Endothelial cell of umbilical vein (primary cell): ENCODE measurements around the gene AMDHD2. TPM values are rescaled to one million over a fixed set of nuclear protein-coding genes. Genes with fewer than 3 reads are reported as not detected.

ENCODE experiments used
- BruUV-seq: library from RNA; stranded (reverse); fragments of 400-500 nt; replicated peaks from 2 replicates; lab custom pipeline; 2021; lab: Mats Ljungman, UMichigan
- CTCF ChIA-PET: fragments of 300-600, 350-600 bp; sonication (Branson Sonifier 250); formaldehyde crosslinking; loops from one replicate; lab custom pipeline; 2021; ENCODE audit warnings: antibody characterized with exemption, inconsistent platforms; lab: Charles Lee
- POLR2A ChIA-PET: fragments of 300-600, 350-600 bp; sonication (Branson Sonifier 250); formaldehyde crosslinking; loops from one replicate; lab custom pipeline; 2021; ENCODE audit warnings: antibody characterized with exemption, inconsistent platforms; lab: Charles Lee
- DNase-seq: peaks from one replicate; pipeline ENCODE4 v3.0.0-alpha.2; 2011; ENCODE audit warnings: low read depth, low spot score
- FAIRE-seq: peaks from 2 replicates; lab custom pipeline; 2011; peaks lifted over from hg19 to GRCh38; lab: Jason Lieb, UNC
- H2AFZ ChIP-seq: 2 replicates; pipeline ENCODE4 v1.6.0; 2012; ENCODE audit warnings: low read depth, low read length, control low read depth, inconsistent platforms
- H3K27ac ChIP-seq: 2 replicates; pipeline ENCODE4 v1.5.1; 2011; ENCODE audit warnings: low read depth, mild to moderate bottlenecking, control low read depth, low read length, moderate library complexity; ENCODE audit not compliant: insufficient read depth
- H3K27me3 ChIP-seq, 2 experiments: 2 replicates each; pipeline versions ENCODE4 v1.6.0 to v1.6.1; 2011; ENCODE audit warnings: low read length in 2 of 2, mixed read lengths in 1 of 2; ENCODE audit not compliant: control insufficient read depth in 2 of 2, insufficient read depth in 2 of 2
- H3K36me3 ChIP-seq, 2 experiments: 2 replicates in 1 of 2; 3 replicates in 1 of 2; pipeline ENCODE4 v1.5.1; 2011; ENCODE audit warnings: low read length in 2 of 2, mild to moderate bottlenecking in 1 of 2, moderate library complexity in 1 of 2; ENCODE audit not compliant: control insufficient read depth in 2 of 2, insufficient read depth in 2 of 2; ENCODE audit errors: extremely low read depth in 1 of 2
- H3K4me1 ChIP-seq: 3 replicates; pipeline ENCODE4 v1.5.1; 2011; ENCODE audit warnings: mild to moderate bottlenecking, low read length; ENCODE audit not compliant: control insufficient read depth, insufficient read depth; ENCODE audit errors: extremely low read depth
- H3K4me2 ChIP-seq: 2 replicates; pipeline ENCODE4 v1.6.1; 2011; ENCODE audit warnings: low read length, control low read depth, mixed read lengths; ENCODE audit not compliant: insufficient read depth
- H3K4me3 ChIP-seq, 3 experiments: fragments of 200-600 bp in 1 of 3; sonication (generic), shearing (Covaris generic) in 1 of 3; replicated peaks in 1 of 3; 2 replicates each; pipeline ENCODE4 v1.5.1; 2011 to 2016; ENCODE audit warnings: control low read depth in 3 of 3, low read length in 3 of 3, mild to moderate bottlenecking in 2 of 3, inconsistent platforms in 1 of 3, low read depth in 1 of 3, moderate library complexity in 1 of 3; ENCODE audit not compliant: insufficient read depth in 1 of 3
- H3K79me2 ChIP-seq: 2 replicates; pipeline ENCODE4 v1.6.0; 2012; ENCODE audit warnings: low read length, inconsistent platforms; ENCODE audit not compliant: control insufficient read depth, insufficient read depth
- H3K9ac ChIP-seq: replicated peaks from 2 replicates; pipeline ENCODE3; 2011; ENCODE audit warnings: low read length, control low read depth; ENCODE audit not compliant: insufficient read depth; ENCODE audit errors: extremely low read depth
- H3K9me1 ChIP-seq: replicated peaks from 3 replicates; pipeline ENCODE4 v1.6.0; 2011; ENCODE audit warnings: mild to moderate bottlenecking, low read length; ENCODE audit not compliant: control insufficient read depth, insufficient read depth; ENCODE audit errors: extremely low read depth
- H3K9me3 ChIP-seq: replicated peaks from 2 replicates; pipeline ENCODE4 v1.5.1; 2012; ENCODE audit warnings: low read length, inconsistent platforms; ENCODE audit not compliant: control insufficient read depth, insufficient read depth
- H4K20me1 ChIP-seq: replicated peaks from 2 replicates; pipeline ENCODE3; 2011; ENCODE audit warnings: mild to moderate bottlenecking, low read length; ENCODE audit not compliant: control insufficient read depth, insufficient read depth; ENCODE audit errors: extremely low read depth
- EZH2 ChIP-seq: IDR thresholded peaks from 2 replicates; pipeline ENCODE4 v1.6.1; 2012; ENCODE audit warnings: borderline replicate concordance, low read depth, mild to moderate bottlenecking, moderate library complexity, low read length, inconsistent platforms; ENCODE audit not compliant: severe bottlenecking
- FOS ChIP-seq: IDR thresholded peaks from 2 replicates; pipeline ENCODE4 v1.6.1; 2011; ENCODE audit warnings: mild to moderate bottlenecking, low read length, moderate library complexity, borderline replicate concordance; ENCODE audit not compliant: insufficient read depth
- GATA2 ChIP-seq: IDR thresholded peaks from 2 replicates; pipeline ENCODE4 v1.7.0; 2011; ENCODE audit warnings: low read depth, mild to moderate bottlenecking, moderate library complexity, mixed read lengths, low read length; ENCODE audit not compliant: insufficient read length, insufficient read depth
- JUN ChIP-seq: IDR thresholded peaks from 2 replicates; pipeline ENCODE4 v1.6.1; 2011; ENCODE audit warnings: borderline replicate concordance, low read depth; ENCODE audit not compliant: insufficient read length, insufficient read depth
- MYC ChIP-seq: IDR thresholded peaks from one replicate; pipeline ENCODE4 v1.6.1; 2011; ENCODE audit warnings: mild to moderate bottlenecking, low read depth, low read length
- POLR2A ChIP-seq: IDR thresholded peaks from 2 replicates; pipeline ENCODE4 v1.6.1; 2012; ENCODE audit warnings: low read depth, mild to moderate bottlenecking, control low read depth, low read length
- POLR2AphosphoS5 ChIP-seq: IDR thresholded peaks from 2 replicates; pipeline ENCODE4 v1.6.1; 2012; ENCODE audit warnings: low read depth, mild to moderate bottlenecking, control low read depth, low read length, moderate library complexity; ENCODE audit not compliant: insufficient read depth
- dilution Hi-C: fragments of 300-500 bp; cut with MboI; formaldehyde crosslinking; loops from one replicate; pipeline ENCODE4 v1.15.0; 2019; ENCODE audit warnings: low sequenced_read_pairs; ENCODE audit not compliant: extremely low pct_ligation_motif_present
- intact Hi-C: fragments of 100-400 bp; cut with micrococcal nuclease; formaldehyde crosslinking; loops from one replicate; pipeline ENCODE4 v1.10.0; 2022
- polyA plus RNA-seq, 4 experiments: library from polyadenylated mRNA; depleted of rRNA in 3 of 4; stranded (reverse) in 3 of 4; unstranded in 1 of 4; fragments of >200 nt; gene quantifications; 2 replicates each; pipeline versions ENCODE4 v1.2.1 to v1.2.3, GENCODE V29; 2011 to 2012; ENCODE audit warnings: missing spikeins in 1 of 4
- total RNA-seq: library from RNA; stranded (reverse); gene quantifications from 2 replicates; pipeline ENCODE4 v1.2.3, GENCODE V29; 2021
- TF ChIP-seq, protein P1 (sequence below): IDR thresholded peaks from 2 replicates; pipeline ENCODE4 v1.6.1; 2011; ENCODE audit not compliant: insufficient read depth, insufficient read length
- TF ChIP-seq, protein P2 (sequence below), 2 donors: IDR thresholded peaks; 1 replicate in 1 of 2; 2 replicates in 1 of 2; pipeline ENCODE4 v1.5.1; 2011; ENCODE audit warnings: low read length in 2 of 2, mild to moderate bottlenecking in 2 of 2, moderate library complexity in 2 of 2, control low read depth in 1 of 2, inconsistent platforms in 1 of 2, low read depth in 1 of 2; ENCODE audit not compliant: insufficient read depth in 1 of 2; ENCODE audit errors: extremely low read depth in 1 of 2

Gene AMDHD2
- total and polyA plus RNA-seq, 2 donors (not counting 3 experiments of a cell fraction or from before 2014, with no cell fraction given) = 39.4 to 59.5 TPM

DNA sequence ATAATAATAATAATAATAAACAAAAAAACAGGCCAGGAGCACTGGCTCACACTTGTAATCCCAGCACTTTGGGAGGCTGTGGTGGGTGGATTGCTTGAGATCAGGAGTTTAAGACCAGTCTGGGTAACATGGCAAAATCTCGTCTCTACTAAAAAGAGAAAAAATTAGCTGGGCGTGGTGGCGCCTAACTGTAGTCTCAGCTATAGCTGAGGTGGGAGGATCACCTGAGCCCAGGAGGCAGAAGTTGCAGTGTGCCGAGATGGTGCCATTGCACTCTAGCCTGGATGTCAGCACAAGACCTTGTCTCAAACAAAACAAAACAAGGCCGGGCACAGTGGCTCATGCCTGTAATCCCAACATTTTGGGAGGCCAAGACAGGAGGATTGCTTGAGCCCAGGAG is 25.1 kb upstream of the AMDHD2 start:
- Histone ChIP-seq H3K9me3 (no peaks in the 10 kb centered on the region), H3K4me1 (no peaks in the 10 kb centered on the region), H3K27ac (no peak overlapping the region), H3K27me3 (no peaks in the 10 kb centered on the region), H4K20me1 (no peaks in the 10 kb centered on the region), H3K9ac (no peak overlapping the region), H2AFZ (no peak overlapping the region), H3K36me3 (peaks cover 0 to 16% of the 10 kb centered on the region in 2 experiments), H3K4me2 (no peak overlapping the region), H3K79me2 (no peaks in the 10 kb centered on the region), H3K9me1 (no peaks in the 10 kb centered on the region), H3K4me3 (no peak overlapping the region)
- BruUV-seq = no TSS peak
- CTCF ChIA-PET = no interaction called here
- DNase-seq (no peak), FAIRE-seq (no peak)
- intact Hi-C loops = no loop called here
- dilution Hi-C loops = no loop called here
- TF ChIP-seq EZH2 = no peak
- TF ChIP-seq, protein P1, sequence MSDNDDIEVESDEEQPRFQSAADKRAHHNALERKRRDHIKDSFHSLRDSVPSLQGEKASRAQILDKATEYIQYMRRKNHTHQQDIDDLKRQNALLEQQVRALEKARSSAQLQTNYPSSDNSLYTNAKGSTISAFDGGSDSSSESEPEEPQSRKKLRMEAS = no peak
- POLR2A ChIA-PET = no interaction called here

DNA sequence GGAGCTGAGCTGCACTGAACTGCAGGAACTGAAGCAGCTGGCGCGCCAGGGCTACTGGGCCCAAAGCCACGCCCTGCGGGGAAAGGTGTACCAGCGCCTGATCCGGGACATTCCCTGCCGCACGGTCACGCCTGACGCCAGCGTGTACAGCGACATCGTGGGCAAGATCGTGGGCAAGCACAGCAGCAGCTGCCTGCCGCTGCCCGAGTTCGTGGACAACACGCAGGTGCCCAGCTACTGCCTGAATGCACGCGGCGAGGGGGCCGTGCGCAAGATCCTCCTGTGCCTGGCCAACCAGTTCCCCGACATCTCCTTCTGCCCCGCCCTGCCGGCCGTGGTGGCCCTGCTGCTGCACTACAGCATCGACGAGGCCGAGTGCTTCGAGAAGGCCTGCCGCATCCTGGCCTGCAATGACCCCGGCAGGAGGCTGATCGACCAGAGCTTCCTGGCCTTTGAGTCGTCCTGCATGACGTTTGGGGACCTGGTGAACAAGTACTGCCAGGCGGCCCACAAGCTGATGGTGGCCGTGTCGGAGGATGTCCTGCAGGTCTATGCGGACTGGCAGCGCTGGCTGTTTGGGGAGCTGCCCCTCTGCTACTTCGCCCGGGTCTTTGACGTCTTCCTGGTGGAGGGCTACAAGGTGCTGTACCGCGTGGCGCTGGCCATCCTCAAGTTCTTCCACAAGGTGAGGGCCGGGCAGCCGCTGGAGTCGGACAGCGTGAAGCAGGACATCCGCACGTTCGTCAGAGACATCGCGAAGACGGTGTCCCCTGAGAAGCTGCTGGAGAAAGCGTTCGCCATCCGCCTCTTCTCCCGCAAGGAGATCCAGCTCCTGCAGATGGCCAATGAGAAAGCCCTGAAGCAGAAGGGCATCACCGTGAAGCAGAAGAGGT is 23.7 kb upstream of the AMDHD2 start:
- Histone ChIP-seq H3K27ac (no peak overlapping the region), H3K4me3 (no peak overlapping the region)
- intact Hi-C loops = no loop called here

More for the DNA sequence above, 23.7 kb upstream of the AMDHD2 start:
- no peak overlapping the region for H3K9ac ChIP-seq
- H2AFZ ChIP-seq = no peak overlapping the region
- TF ChIP-seq GATA2 (no peak), FOS (no peak), MYC (no peak), POLR2AphosphoS5 (no peak), POLR2A (no peak), EZH2 (no peak), JUN (no peak)
- TF ChIP-seq, protein P2, sequence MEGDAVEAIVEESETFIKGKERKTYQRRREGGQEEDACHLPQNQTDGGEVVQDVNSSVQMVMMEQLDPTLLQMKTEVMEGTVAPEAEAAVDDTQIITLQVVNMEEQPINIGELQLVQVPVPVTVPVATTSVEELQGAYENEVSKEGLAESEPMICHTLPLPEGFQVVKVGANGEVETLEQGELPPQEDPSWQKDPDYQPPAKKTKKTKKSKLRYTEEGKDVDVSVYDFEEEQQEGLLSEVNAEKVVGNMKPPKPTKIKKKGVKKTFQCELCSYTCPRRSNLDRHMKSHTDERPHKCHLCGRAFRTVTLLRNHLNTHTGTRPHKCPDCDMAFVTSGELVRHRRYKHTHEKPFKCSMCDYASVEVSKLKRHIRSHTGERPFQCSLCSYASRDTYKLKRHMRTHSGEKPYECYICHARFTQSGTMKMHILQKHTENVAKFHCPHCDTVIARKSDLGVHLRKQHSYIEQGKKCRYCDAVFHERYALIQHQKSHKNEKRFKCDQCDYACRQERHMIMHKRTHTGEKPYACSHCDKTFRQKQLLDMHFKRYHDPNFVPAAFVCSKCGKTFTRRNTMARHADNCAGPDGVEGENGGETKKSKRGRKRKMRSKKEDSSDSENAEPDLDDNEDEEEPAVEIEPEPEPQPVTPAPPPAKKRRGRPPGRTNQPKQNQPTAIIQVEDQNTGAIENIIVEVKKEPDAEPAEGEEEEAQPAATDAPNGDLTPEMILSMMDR (IDR thresholded peaks at IDR 0.05; ENCODE audit: extremely low read depth in 1 of 2, insufficient read depth in 1 of 2, low read depth in 1 of 2, low read length in 2 of 2) = no peak
- TF ChIP-seq, protein P1 = no peak
- H3K4me1 ChIP-seq = no peaks in the 10 kb centered on the region
- FAIRE-seq (no peak), DNase-seq (no peak)
- H3K9me3 ChIP-seq = no peaks in the 10 kb centered on the region
- H3K4me2 ChIP-seq = no peak overlapping the region
- ChIA-PET POLR2A (no interaction called here), CTCF (interaction anchor here (0.9 to 1.5 kb wide), 2 partner anchors 18 to 156 kb away, joined by 3 read pairs; partner anchors contain the start of gene ABCA3)
- no peaks in the 10 kb centered on the region for H4K20me1 ChIP-seq
- no TSS peak for BruUV-seq
- H3K36me3 ChIP-seq = peaks cover 0 to 16% of the 10 kb centered on the region in 2 experiments
- no peaks in the 10 kb centered on the region for H3K9me1 ChIP-seq
- no peaks in the 10 kb centered on the region for H3K79me2 ChIP-seq
- H3K27me3 ChIP-seq = no peaks in the 10 kb centered on the region
- dilution Hi-C loops = no loop called here
